Measurements from ENCODE around the gene CWC15. TPM values are rescaled to one million over a fixed set of nuclear protein-coding genes. Genes with fewer than 3 reads are reported as not detected.

The CWC15 gene
- polyA plus RNA-seq, 1 donor (not counting 4 experiments of a cell fraction or from before 2014, with no cell fraction given): 56.3 TPM

DNA sequence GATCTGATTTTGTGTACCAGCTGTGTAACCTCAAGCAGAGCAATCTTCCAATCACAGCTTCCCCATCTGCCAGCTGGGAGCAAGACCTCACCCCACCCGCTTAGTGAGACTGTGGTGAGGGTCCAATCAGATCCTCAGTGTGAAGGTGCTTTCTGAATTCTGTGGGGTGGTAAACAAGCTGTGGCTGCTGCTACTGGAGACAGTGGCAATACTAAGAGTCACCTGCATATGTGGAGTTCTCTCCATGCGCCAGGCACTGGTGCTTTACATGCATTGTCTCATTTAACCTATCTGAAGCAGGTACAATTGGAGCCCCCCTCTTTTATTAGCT is 50.4 kb downstream of the CWC15 start:
- no peak for TF ChIP-seq EZH2 (IDR thresholded peaks at IDR 0.05; ENCODE audit: low read length)
- TF ChIP-seq, protein P1, sequence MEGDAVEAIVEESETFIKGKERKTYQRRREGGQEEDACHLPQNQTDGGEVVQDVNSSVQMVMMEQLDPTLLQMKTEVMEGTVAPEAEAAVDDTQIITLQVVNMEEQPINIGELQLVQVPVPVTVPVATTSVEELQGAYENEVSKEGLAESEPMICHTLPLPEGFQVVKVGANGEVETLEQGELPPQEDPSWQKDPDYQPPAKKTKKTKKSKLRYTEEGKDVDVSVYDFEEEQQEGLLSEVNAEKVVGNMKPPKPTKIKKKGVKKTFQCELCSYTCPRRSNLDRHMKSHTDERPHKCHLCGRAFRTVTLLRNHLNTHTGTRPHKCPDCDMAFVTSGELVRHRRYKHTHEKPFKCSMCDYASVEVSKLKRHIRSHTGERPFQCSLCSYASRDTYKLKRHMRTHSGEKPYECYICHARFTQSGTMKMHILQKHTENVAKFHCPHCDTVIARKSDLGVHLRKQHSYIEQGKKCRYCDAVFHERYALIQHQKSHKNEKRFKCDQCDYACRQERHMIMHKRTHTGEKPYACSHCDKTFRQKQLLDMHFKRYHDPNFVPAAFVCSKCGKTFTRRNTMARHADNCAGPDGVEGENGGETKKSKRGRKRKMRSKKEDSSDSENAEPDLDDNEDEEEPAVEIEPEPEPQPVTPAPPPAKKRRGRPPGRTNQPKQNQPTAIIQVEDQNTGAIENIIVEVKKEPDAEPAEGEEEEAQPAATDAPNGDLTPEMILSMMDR (optimal IDR thresholded peaks at IDR 0.05 in 1 of 3, IDR thresholded peaks at IDR 0.05 in 1 of 3, conservative IDR thresholded peaks at IDR 0.05 in 1 of 3; ENCODE audit: extremely low read depth in 1 of 3, insufficient read depth in 2 of 3, low read length in 3 of 3): no peak
- H3K4me3 ChIP-seq (ENCODE audit: control insufficient read depth in 2 of 3, extremely low read depth in 1 of 3, insufficient read depth in 2 of 3, low read depth in 1 of 3, low read length in 3 of 3): no peak overlapping the region
- FAIRE-seq: no peak

DNA sequence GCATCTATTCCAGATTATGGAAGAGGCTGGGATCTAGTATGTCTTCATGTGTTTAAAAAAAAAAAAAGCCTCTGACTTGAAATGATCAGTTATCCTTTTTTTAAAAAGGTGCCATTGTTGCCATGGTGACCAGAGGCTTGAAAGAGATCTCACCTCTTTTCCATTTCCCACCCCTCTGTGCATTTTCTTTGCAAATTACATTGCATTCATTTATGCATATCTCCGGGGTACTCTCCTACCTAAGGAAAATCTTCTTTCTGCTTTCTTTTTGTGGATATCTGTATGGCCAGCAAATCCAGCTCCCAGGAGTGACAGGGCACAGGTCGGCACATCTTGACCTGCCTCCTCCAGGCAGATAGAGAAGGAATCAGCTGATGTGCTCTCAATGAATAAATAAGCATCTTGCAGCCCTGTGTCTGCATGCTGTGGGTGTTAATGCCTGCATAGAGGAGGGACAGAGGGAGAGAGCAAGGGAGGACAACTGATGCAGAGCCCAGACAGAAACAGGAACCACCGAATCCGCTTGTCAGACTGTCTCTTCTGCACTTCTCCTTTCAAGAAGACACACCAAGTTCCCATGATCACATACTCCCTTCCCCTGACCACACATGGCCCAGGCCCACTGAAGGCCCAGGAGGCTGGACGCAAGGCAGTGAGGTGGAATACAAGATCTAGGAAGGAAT is 50.9 kb downstream of the CWC15 start:
- dilution Hi-C loops (cut with MboI; ENCODE audit: extremely low pct_ligation_motif_present, low sequenced_read_pairs): no loop called here
- DNase-seq (ENCODE audit: low read depth, low spot score) (no peak), FAIRE-seq (no peak)
- H3K9ac ChIP-seq (ENCODE audit: control insufficient read depth, extremely low read depth, insufficient read depth, low read length): no peak overlapping the region
- H3K36me3 ChIP-seq (ENCODE audit: control insufficient read depth in 2 of 2, extremely low read depth in 1 of 2, insufficient read depth in 2 of 2, low read length in 2 of 2): no peaks in the 10 kb centered on the region
- H3K9me1 ChIP-seq (ENCODE audit: control insufficient read depth, extremely low read depth, insufficient read depth, low read length): no peaks in the 10 kb centered on the region
- H3K9me3 ChIP-seq (ENCODE audit: control insufficient read depth, low read depth, low read length): no peaks in the 10 kb centered on the region
- no peak overlapping the region for H2AFZ ChIP-seq (ENCODE audit: control insufficient read depth, low read length)
- no peaks in the 10 kb centered on the region for H3K27me3 ChIP-seq (ENCODE audit: control insufficient read depth, extremely low read depth, insufficient read depth, low read length)
- no peaks in the 10 kb centered on the region for H3K79me2 ChIP-seq (ENCODE audit: control insufficient read depth, insufficient read depth, low read length)
- no peaks in the 10 kb centered on the region for H4K20me1 ChIP-seq (ENCODE audit: control insufficient read depth, extremely low read depth, insufficient read depth, low read length)
- no peak overlapping the region for H3K27ac ChIP-seq (ENCODE audit: control insufficient read depth, insufficient read depth, low read length)
- H3K4me1 ChIP-seq (ENCODE audit: control insufficient read depth, extremely low read depth, insufficient read depth, low read length): no peaks in the 10 kb centered on the region
- TF ChIP-seq, protein P1 (optimal IDR thresholded peaks at IDR 0.05 in 1 of 3, IDR thresholded peaks at IDR 0.05 in 1 of 3, conservative IDR thresholded peaks at IDR 0.05 in 1 of 3; ENCODE audit: extremely low read depth in 1 of 3, insufficient read depth in 2 of 3, low read length in 3 of 3): no peak
- TF ChIP-seq EZH2 (IDR thresholded peaks at IDR 0.05; ENCODE audit: low read length): no peak
- no peak overlapping the region for H3K4me3 ChIP-seq (ENCODE audit: control insufficient read depth in 2 of 3, extremely low read depth in 1 of 3, insufficient read depth in 2 of 3, low read depth in 1 of 3, low read length in 3 of 3)
- no peak overlapping the region for H3K4me2 ChIP-seq (ENCODE audit: control insufficient read depth, extremely low read depth, insufficient read depth, low read depth, low read length)

More for the DNA sequence above, 50.4 kb downstream of the CWC15 start:
- no peaks in the 10 kb centered on the region for H3K36me3 ChIP-seq (ENCODE audit: control insufficient read depth in 2 of 2, extremely low read depth in 1 of 2, insufficient read depth in 2 of 2, low read length in 2 of 2)
- H2AFZ ChIP-seq (ENCODE audit: control insufficient read depth, low read length): no peak overlapping the region
- no peaks in the 10 kb centered on the region for H3K9me3 ChIP-seq (ENCODE audit: control insufficient read depth, low read depth, low read length)
- H3K27ac ChIP-seq (ENCODE audit: control insufficient read depth, insufficient read depth, low read length): no peak overlapping the region
- no peaks in the 10 kb centered on the region for H4K20me1 ChIP-seq (ENCODE audit: control insufficient read depth, extremely low read depth, insufficient read depth, low read length)
- no peak overlapping the region for H3K4me2 ChIP-seq (ENCODE audit: control insufficient read depth, extremely low read depth, insufficient read depth, low read depth, low read length)
- no peaks in the 10 kb centered on the region for H3K27me3 ChIP-seq (ENCODE audit: control insufficient read depth, extremely low read depth, insufficient read depth, low read length)
- no peak overlapping the region for H3K9ac ChIP-seq (ENCODE audit: control insufficient read depth, extremely low read depth, insufficient read depth, low read length)
- dilution Hi-C loops (cut with MboI; ENCODE audit: extremely low pct_ligation_motif_present, low sequenced_read_pairs): no loop called here
- DNase-seq (ENCODE audit: low read depth, low spot score): no peak
- H3K9me1 ChIP-seq (ENCODE audit: control insufficient read depth, extremely low read depth, insufficient read depth, low read length): no peaks in the 10 kb centered on the region
- H3K4me1 ChIP-seq (ENCODE audit: control insufficient read depth, extremely low read depth, insufficient read depth, low read length): no peaks in the 10 kb centered on the region
- H3K79me2 ChIP-seq (ENCODE audit: control insufficient read depth, insufficient read depth, low read length): no peaks in the 10 kb centered on the region
